ACC112 (cell line): Measurements from ENCODE around the gene EPB41L4A.
"Not testable (repeated sequence)": the region's sequence is repeated elsewhere in the genome, so short reads cannot be mapped to it uniquely, and the experiment has no call there.

Experiments used
- H2AFZ ChIP-seq: fragments of 200-600 bp; sonication (generic); one replicate; pipeline ENCODE4 v1.6.0; 2017; ENCODE audit warnings: antibody characterized with exemption, low read length; ENCODE audit not compliant: unreplicated experiment
- H3K27ac ChIP-seq: fragments of 200-600 bp; sonication (generic); 2 replicates; pipeline ENCODE4 v1.5.1; 2014; ENCODE audit warnings: low read depth, mild to moderate bottlenecking, antibody characterized with exemption, low read length, moderate library complexity
- H3K27me3 ChIP-seq: fragments of 200-600 bp; sonication (generic); 2 replicates; pipeline ENCODE4 v1.6.1; 2014; ENCODE audit warnings: mild to moderate bottlenecking, antibody characterized with exemption, low read length, moderate library complexity, mixed read lengths; ENCODE audit not compliant: insufficient read depth
- H3K36me3 ChIP-seq: fragments of 200-600 bp; sonication (generic); 2 replicates; pipeline ENCODE4 v1.6.1; 2016; ENCODE audit warnings: mild to moderate bottlenecking, antibody characterized with exemption, low read length, moderate library complexity, mixed read lengths; ENCODE audit not compliant: insufficient read depth
- H3K4me1 ChIP-seq: fragments of 200-600 bp; sonication (generic); one replicate; pipeline ENCODE4 v1.6.1; 2016; ENCODE audit warnings: low read length, mixed read lengths; ENCODE audit not compliant: insufficient read depth, unreplicated experiment, control insufficient read depth
- H3K4me3 ChIP-seq: fragments of 200-600 bp; sonication (generic); 2 replicates; pipeline ENCODE4 v1.5.1; 2014; ENCODE audit warnings: mild to moderate bottlenecking, low read depth, low read length
- H3K79me2 ChIP-seq: fragments of 200-600 bp; sonication (generic); one replicate; pipeline ENCODE4 v1.6.0; 2016; ENCODE audit warnings: low read length; ENCODE audit not compliant: control insufficient read depth, unreplicated experiment, insufficient read depth

EPB41L4A gene

DNA sequence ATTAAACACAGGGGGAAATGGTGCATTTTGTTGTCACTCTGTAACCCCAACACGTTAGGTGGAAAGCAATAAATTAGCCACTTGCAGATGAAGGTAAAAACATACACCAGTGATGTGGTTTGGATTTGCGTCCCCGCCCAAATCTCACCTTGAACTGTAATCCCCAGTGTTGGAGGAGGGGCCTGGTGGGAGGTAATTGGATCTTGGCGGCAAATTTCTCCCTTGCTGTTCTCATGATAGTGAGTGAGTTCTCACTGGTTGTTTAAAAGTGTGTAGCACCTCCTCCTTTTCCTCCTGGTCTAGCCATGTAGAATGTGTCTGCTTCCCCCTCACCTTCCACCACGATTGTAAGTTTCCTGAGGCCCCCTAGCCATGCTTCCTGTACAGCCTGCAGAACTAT, 17.2 kb downstream of the EPB41L4A start:
- H2AFZ ChIP-seq = no peak overlapping the region
- H3K79me2 ChIP-seq = no peaks in the 10 kb centered on the region
- no peaks in the 10 kb centered on the region for H3K36me3 ChIP-seq
- no peak overlapping the region for H3K4me3 ChIP-seq
- H3K27me3 ChIP-seq = no peaks in the 10 kb centered on the region
- H3K27ac ChIP-seq = no peak overlapping the region
- H3K4me1 ChIP-seq = no peaks in the 10 kb centered on the region

DNA sequence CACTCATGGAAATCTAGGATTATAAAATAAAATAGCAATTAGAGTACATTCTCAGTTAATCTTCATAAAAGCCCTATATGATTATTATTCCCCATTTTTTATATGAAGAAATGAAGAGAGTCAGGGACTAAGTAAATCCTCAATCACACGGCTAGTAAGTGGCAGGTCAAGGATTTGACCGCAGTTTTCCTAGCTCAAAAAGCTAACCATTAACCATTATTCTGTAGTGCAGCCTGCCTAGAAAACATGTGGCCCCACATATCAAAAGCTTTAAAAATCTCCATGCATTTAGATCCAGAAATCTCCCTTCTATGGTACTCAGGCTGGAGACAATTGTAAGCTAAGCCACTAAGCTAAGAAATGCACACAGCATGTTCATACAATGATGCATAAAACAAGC, 21.4 kb downstream of the EPB41L4A start:
- Histone ChIP-seq H3K4me3 (no peak overlapping the region), H3K79me2 (no peaks in the 10 kb centered on the region), H2AFZ (no peak overlapping the region), H3K4me1 (no peaks in the 10 kb centered on the region), H3K27ac (no peak overlapping the region), H3K27me3 (no peaks in the 10 kb centered on the region), H3K36me3 (no peaks in the 10 kb centered on the region)

DNA sequence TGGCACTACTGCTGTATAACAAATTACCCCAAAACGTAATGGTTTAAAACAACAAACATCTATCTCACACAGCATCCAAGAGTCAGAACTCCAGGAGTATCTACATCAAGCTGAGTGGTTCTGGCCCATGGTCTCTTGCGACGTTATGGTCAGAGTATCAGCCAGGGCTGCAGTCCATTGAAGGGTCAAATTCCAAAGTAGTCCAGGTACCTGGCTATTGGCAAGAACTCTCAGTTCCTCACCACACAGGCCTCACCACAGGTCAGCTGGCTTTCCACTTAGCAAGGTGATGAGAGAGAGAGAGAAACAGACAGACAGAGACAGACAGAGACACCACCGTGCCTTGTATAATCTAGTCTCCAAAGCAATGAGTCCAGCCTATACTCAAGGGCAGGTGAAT, 22.6 kb downstream of the EPB41L4A start:
- no peaks in the 10 kb centered on the region for H3K4me1 ChIP-seq
- H3K27ac ChIP-seq = no peak overlapping the region
- no peaks in the 10 kb centered on the region for H3K79me2 ChIP-seq
- H3K4me3 ChIP-seq = no peak overlapping the region
- no peaks in the 10 kb centered on the region for H3K27me3 ChIP-seq
- no peak overlapping the region for H2AFZ ChIP-seq
- no peaks in the 10 kb centered on the region for H3K36me3 ChIP-seq

DNA sequence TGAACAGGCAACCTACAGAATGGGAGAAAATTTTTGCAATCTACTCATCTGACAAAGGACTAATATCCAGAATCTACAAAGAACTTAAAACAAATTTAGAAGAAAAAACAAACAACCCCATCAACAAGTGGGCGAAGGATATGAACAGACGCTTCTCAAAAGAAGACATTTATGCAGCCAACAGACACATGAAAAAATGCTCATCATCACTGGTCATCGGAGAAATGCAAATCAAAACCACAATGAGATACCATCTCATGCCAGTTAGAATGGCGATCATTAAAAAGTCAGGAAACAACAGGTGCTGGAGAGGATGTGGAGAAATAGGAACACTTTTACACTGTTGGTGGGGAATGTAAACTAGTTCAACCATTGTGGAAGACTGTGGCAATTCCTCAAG, 23.8 kb downstream of the EPB41L4A start:
- H3K27me3 ChIP-seq, H3K27ac ChIP-seq, H3K79me2 ChIP-seq, H3K4me1 ChIP-seq, H3K36me3 ChIP-seq, H2AFZ ChIP-seq, H3K4me3 ChIP-seq: not testable (repeated sequence)

DNA sequence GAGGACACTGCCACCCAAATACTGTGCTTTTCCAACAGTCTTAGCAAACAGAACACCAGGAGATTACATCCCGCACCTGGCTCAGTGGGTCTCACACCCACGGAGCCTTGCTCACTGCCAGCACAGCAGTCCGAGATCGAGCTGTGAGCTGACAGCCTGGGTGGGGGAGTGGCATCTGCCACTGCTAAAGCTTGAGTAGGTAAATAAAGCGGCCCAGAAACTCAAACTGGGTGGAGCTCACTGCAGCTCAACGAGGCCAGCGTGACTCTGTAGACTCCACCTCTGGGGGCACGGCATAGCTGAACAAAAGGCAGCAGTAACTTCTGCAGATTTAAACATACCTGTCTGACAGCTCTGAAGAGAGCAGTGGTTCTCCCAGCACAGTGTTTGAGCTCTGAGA, 28.8 kb downstream of the EPB41L4A start:
- no peaks in the 10 kb centered on the region for H3K79me2 ChIP-seq
- no peak overlapping the region for H3K27ac ChIP-seq
- no peaks in the 10 kb centered on the region for H3K27me3 ChIP-seq
- no peak overlapping the region for H3K4me3 ChIP-seq
- no peak overlapping the region for H2AFZ ChIP-seq
- H3K36me3 ChIP-seq = no peaks in the 10 kb centered on the region
- H3K4me1 ChIP-seq = no peaks in the 10 kb centered on the region

DNA sequence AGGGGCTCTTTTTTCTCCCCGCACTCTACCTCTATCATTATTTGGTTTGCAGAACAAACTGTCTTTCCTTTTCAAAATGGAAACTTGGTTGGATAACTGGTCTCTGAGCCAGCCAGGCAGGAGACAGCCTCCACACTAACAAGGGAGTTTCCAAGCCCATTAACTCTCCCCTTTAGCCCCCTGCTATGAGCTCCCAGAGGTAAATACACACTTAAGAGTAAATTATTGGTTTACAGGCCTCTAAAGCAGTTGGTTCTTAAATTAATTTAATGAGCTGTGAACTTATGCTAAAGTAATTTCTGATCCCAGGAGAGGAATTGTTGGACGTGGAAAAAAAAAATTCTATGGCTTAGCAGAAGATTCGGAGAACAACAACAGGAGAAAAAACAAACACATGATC, 30.3 kb downstream of the EPB41L4A start:
- H3K4me3 ChIP-seq = no peak overlapping the region
- no peaks in the 10 kb centered on the region for H3K4me1 ChIP-seq
- no peak overlapping the region for H2AFZ ChIP-seq
- H3K79me2 ChIP-seq = no peaks in the 10 kb centered on the region
- no peak overlapping the region for H3K27ac ChIP-seq
- H3K36me3 ChIP-seq = no peaks in the 10 kb centered on the region
- H3K27me3 ChIP-seq = no peaks in the 10 kb centered on the region

DNA sequence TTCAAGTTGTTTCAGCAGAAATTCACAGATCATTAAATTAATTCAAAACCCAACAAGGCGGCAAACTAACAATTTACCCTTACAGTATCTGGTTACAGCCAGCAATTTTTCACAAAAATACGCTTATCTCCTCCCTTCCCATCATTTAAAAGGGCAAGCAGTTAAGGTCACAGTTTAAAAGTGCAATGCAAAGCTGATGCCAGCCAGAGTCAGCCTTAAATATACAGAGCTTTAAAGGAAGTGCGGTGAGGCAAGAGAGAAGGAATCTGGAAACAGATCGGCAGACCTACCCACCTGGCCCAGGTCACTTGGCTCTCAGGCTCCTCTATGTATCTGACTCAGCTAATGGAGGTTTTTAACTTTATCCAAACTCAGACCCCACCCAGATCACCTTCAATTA, 31.0 kb downstream of the EPB41L4A start:
- H3K79me2 ChIP-seq = no peaks in the 10 kb centered on the region
- no peaks in the 10 kb centered on the region for H3K36me3 ChIP-seq
- no peaks in the 10 kb centered on the region for H3K4me1 ChIP-seq
- no peak overlapping the region for H3K4me3 ChIP-seq
- H2AFZ ChIP-seq = no peak overlapping the region
- no peaks in the 10 kb centered on the region for H3K27me3 ChIP-seq
- no peak overlapping the region for H3K27ac ChIP-seq

DNA sequence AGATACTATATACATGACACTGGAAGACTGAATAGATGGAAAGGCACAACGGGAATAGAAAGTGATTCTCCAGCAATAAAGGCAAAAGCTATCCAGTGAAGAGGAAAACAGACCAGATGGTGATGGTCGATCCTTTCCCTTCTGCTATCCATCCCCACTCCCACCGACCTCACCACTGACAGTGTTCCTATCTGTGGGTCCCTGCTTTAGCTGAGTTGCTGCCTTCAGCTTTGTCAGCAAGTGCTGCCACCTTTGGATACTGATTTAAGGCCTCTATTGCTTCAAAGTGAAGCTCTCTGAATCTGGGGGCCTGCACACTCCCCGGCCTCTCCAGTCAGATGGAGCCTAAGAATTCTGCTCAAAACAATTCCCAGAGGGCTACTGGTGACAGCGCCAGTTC, 32.3 kb downstream of the EPB41L4A start:
- H3K4me3 ChIP-seq = no peak overlapping the region
- H3K36me3 ChIP-seq = no peaks in the 10 kb centered on the region
- H3K4me1 ChIP-seq = no peaks in the 10 kb centered on the region
- no peaks in the 10 kb centered on the region; the same call in 1 of the 2 replicates for H3K27me3 ChIP-seq
- H3K27ac ChIP-seq = no peak overlapping the region
- H3K79me2 ChIP-seq = no peaks in the 10 kb centered on the region
- H2AFZ ChIP-seq = no peak overlapping the region

DNA sequence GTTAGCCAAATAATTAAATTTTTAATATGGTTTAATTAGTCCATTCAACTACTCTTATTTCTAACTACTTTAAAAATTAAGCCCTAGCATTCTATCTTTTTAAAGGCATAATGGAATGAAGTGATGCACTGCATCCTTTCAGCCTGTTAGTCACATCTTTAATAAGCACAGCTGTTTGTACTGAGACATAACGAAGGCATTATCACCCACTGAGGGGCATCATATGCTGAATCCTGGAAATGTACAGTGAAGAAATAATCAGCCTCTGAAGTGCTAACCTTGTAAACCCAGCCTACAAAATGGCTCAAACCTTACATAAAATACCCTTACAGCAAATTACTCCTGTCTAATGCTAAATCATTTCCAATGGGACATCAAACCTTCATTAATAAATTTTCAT, 33.1 kb downstream of the EPB41L4A start:
- no peak overlapping the region for H2AFZ ChIP-seq
- H3K4me3 ChIP-seq = no peak overlapping the region
- H3K27me3 ChIP-seq = no peaks in the 10 kb centered on the region; the same call in 1 of the 2 replicates
- H3K79me2 ChIP-seq = no peaks in the 10 kb centered on the region
- H3K27ac ChIP-seq = no peak overlapping the region
- no peaks in the 10 kb centered on the region for H3K36me3 ChIP-seq
- H3K4me1 ChIP-seq = no peaks in the 10 kb centered on the region

DNA sequence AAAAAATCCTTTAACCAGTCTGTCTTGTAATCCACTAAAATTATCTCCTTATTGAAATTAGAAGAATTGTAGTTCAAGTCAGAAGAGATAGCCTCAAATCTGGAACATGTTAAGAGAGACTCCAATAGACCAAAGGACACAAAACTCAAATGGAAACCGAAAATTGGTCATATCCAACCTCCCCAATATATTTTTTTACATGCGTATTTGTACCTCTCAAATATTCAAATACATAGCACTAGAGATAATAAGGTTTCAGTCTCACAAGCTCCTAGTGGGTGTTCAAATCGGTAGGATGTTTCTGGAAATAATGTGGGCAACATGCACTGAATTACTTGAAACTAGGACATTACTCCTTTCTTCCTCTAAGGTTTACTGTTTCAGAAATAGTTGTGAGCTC, 33.5 kb downstream of the EPB41L4A start:
- H2AFZ ChIP-seq = no peak overlapping the region
- no peaks in the 10 kb centered on the region for H3K4me1 ChIP-seq
- no peak overlapping the region for H3K27ac ChIP-seq
- no peaks in the 10 kb centered on the region for H3K36me3 ChIP-seq
- H3K4me3 ChIP-seq = no peak overlapping the region
- no peaks in the 10 kb centered on the region for H3K79me2 ChIP-seq
- H3K27me3 ChIP-seq = no peaks in the 10 kb centered on the region; the same call in 1 of the 2 replicates

DNA sequence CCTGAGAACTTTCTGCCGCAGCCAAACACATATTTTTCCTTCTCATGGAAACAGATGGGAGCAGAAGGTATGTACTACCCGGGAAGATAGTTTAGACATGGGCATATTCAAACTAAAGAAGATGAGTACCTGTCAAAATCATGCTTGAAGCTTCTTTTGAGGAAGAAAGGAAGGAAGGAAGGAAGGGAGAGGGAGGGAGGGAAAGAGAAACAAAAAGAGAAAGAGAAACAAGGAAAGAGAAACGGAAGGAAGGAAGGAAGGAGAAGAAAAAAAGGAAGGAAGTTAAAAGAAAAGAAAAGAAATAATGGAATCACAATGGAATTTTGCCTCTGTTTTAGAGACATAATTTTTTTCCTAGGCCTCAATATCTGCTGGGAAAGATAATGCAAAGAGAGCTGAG, 34.6 kb downstream of the EPB41L4A start:
- Histone ChIP-seq H3K4me1 (no peaks in the 10 kb centered on the region), H3K4me3 (no peak overlapping the region), H3K27me3 (no peaks in the 10 kb centered on the region; the same call in 1 of the 2 replicates), H3K36me3 (no peaks in the 10 kb centered on the region), H3K27ac (no peak overlapping the region), H3K79me2 (no peaks in the 10 kb centered on the region), H2AFZ (no peak overlapping the region)
